Adrenal gland (tissue), 12 donors: Measurements from ENCODE around the gene LRIF1. TPM values are rescaled to one million over a fixed set of nuclear protein-coding genes. Genes with fewer than 3 reads are reported as not detected.

Source experiments
- DNase-seq, 7 donors: peaks; one replicate each; pipeline ENCODE4 v3.0.0-alpha.2; 2019 to 2020
- H3K27ac ChIP-seq, 5 donors: fragments of 200-600 bp; sonication (generic) in 4 of 5; 1 replicate in 3 of 5; 2 replicates in 2 of 5; pipeline versions ENCODE4 v1.5.1 to v1.8.0; 2016 to 2020; ENCODE audit warnings: mild to moderate bottlenecking in 1 of 5
- H3K27me3 ChIP-seq: fragments of 200-600 bp; 2 replicates; pipeline ENCODE4 v1.8.0; 2021
- H3K36me3 ChIP-seq, 2 donors: fragments of 200-600 bp; replicated peaks in 1 of 2; 1 replicate in 1 of 2; 2 replicates in 1 of 2; pipeline versions ENCODE4 v1.5.1 to v1.8.0; 2018 to 2022
- H3K4me1 ChIP-seq, 2 donors: fragments of 200-600 bp; replicated peaks in 1 of 2; 1 replicate in 1 of 2; 2 replicates in 1 of 2; pipeline versions ENCODE4 v1.5.1 to v1.8.0; 2018 to 2021
- H3K4me3 ChIP-seq, 4 donors: fragments of 200-600 bp; sonication (generic) in 3 of 4; one replicate each; pipeline ENCODE4 v1.5.1; 2016 to 2018
- H3K9me3 ChIP-seq, 3 donors: fragments of 200-600 bp; sonication (generic) in 1 of 3; replicated peaks in 1 of 3; 1 replicate in 2 of 3; 2 replicates in 1 of 3; pipeline versions ENCODE4 v1.5.1 to v1.8.0; 2016 to 2021
- CTCF ChIP-seq, 6 experiments: fragments of 450-650 bp in 4 of 6; fragments of 200-600 bp in 2 of 6; sonication (generic) in 1 of 6; IDR thresholded peaks; 1 replicate in 5 of 6; 2 replicates in 1 of 6; pipeline versions ENCODE4 v1.5.1 to v1.8.0; 2016 to 2021; ENCODE audit warnings: antibody characterized with exemption in 6 of 6, mild to moderate bottlenecking in 2 of 6, moderate library complexity in 1 of 6
- POLR2A ChIP-seq, 2 donors: fragments of 450-650 bp; IDR thresholded peaks; one replicate each; pipeline ENCODE4 v1.6.1; 2017; ENCODE audit warnings: antibody characterized with exemption in 2 of 2, mild to moderate bottlenecking in 2 of 2, moderate library complexity in 1 of 2
- WGBS, 4 donors: extraction: QIAGEN DNeasy Blood & Tissue Kit in 2 of 4; methylation state at CpG; one replicate each; pipeline versions ENCODE4 v1.1.5 to v1.1.7; 2013 to 2017; 5-methylcytosine and 5-hydroxymethylcytosine counted together
- intact Hi-C, 2 donors: fragments of 100-400 bp; cut with DNase I; formaldehyde crosslinking; loops; one replicate each; pipeline versions ENCODE4 v1.14.1 to v1.15.0; 2022 to 2023
- polyA plus RNA-seq, 3 donors: library from polyadenylated mRNA; stranded (reverse); fragments of 200-250 nt in 2 of 3; fragments of 350-450 nt in 1 of 3; fragmentation: Illumina TruSeq in 1 of 3; extraction: RNeasy Lipid Tissue Mini Kit (QIAGEN cat#74804) in 1 of 3; gene quantifications; one replicate each; pipeline ENCODE4 v1.2.3, GENCODE V29; 2013 to 2014
- total RNA-seq, 9 donors: library from RNA; depleted of rRNA in 4 of 9; stranded (reverse); fragments of >200 nt in 4 of 9; fragments of 120-200 nt in 1 of 9; fragmentation: NEBNext Ultra II Directional in 1 of 9; extraction: Animal tissue kit (Norgen Biotek cat#: 25700) in 1 of 9; gene quantifications; one replicate each; pipeline versions ENCODE4 v1.1.0 to v1.2.4, GENCODE V29; 2013 to 2023
- donor health status: healthy with polysubstance abuse.
- donor health status: Bipolar disorder and iron deficiency.
- donor health status: DM: yes; HTN: yes; CAD: no.
- donor health status: DM: no; HTN: no; CAD: no.
- donor health status: DM: no; HTN: no; CAD: no.
- donor health status: DM: yes; HTN: yes; CAD: no.

The LRIF1 gene
- total and polyA plus RNA-seq, 12 donors, result 5.8 to 20.5 (median 9.1) TPM

DNA sequence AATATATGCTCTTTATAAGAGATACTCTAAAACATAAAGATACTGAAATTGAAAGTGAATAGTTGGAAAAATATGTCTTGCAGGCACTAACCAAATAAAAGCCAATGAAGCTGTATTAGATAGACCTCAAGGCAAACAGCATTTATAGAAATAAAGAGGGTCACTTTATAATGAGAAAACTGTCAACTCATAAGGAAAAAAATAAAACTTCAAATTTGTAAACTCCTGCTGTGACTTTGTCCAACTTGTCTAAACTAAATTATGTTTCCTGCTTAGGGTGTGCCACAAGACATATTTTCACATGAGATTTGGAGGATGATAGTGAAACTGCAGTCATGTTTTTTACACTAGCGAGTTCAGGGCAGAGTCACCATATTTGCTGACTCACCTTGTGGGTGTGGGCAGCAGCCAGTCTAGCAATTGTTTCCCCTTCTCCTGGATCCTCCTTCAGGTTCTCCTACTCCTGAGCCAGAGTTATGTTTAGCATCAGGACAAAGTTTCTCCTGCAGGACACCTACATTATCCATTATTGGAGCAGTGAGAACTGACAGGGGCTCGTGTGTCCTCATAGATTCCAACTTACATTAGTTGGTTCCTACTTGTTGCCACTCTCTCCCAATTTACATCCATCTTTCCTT is 46.9 kb downstream of the LRIF1 start:
- intact Hi-C loops, result no loop called here
- Histone ChIP-seq H3K4me1 (no peaks in the 10 kb centered on the region), H3K27ac (no peak overlapping the region), H3K27me3 (no peaks in the 10 kb centered on the region), H3K36me3 (no peaks in the 10 kb centered on the region), H3K4me3 (no peak overlapping the region), H3K9me3 (no peaks in the 10 kb centered on the region)
- DNase-seq, result no peak
- WGBS, 4 donors, result 30 to 40% (median 36%) methylated on average over 2 of the region's 2 CpGs
- TF ChIP-seq POLR2A (IDR thresholded peaks at IDR 0.05) (no peak), CTCF (IDR thresholded peaks at IDR 0.05) (no peak)

DNA sequence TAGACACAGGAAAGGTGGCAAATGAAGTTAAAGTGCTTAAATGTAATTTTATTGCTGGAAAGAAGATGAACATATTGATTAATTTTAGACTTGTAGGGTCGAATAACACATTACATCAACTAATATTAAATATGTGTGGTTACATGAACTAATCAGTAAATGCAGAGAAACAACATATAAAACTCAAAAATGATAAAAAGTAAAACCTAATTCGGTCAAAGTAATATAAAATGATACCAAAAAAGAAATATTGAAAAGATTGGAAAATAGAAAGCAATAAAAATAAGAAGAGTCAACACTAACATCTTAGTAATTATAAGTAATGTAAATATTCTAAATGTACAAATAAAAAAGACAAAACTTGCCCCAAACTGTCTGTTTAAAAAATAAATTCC is 47.5 kb downstream of the LRIF1 start:
- no peak for DNase-seq
- intact Hi-C loops, result no loop called here
- H3K36me3 ChIP-seq, result no peaks in the 10 kb centered on the region
- no peak overlapping the region for H3K4me3 ChIP-seq
- no peaks in the 10 kb centered on the region for H3K9me3 ChIP-seq
- WGBS, 4 donors, result 72 to 86% (median 74%) methylated on average over 2 of the region's 2 CpGs
- TF ChIP-seq CTCF (IDR thresholded peaks at IDR 0.05) (no peak), POLR2A (IDR thresholded peaks at IDR 0.05) (no peak)
- no peaks in the 10 kb centered on the region for H3K27me3 ChIP-seq
- no peak overlapping the region for H3K27ac ChIP-seq
- no peaks in the 10 kb centered on the region for H3K4me1 ChIP-seq

- no peak for DNase-seq
- Histone ChIP-seq H3K4me3 (no peak overlapping the region), H3K4me1 (no peaks in the 10 kb centered on the region), H3K27me3 (no peaks in the 10 kb centered on the region), H3K36me3 (no peaks in the 10 kb centered on the region), H3K9me3 (no peaks in the 10 kb centered on the region), H3K27ac (no peak overlapping the region)
- intact Hi-C loops, result no loop called here
- WGBS, 4 donors, result 62 to 73% (median 72%) methylated on average over 2 of the region's 2 CpGs
- TF ChIP-seq CTCF (IDR thresholded peaks at IDR 0.05) (no peak), POLR2A (IDR thresholded peaks at IDR 0.05) (no peak)
These were observed 47.9 kb downstream of the LRIF1 start for GRCh38 chr1:110915804-110916203.

- Histone ChIP-seq H3K4me1 (no peaks in the 10 kb centered on the region), H3K27me3 (no peaks in the 10 kb centered on the region), H3K36me3 (no peaks in the 10 kb centered on the region), H3K27ac (no peak overlapping the region), H3K9me3 (no peaks in the 10 kb centered on the region), H3K4me3 (no peak overlapping the region)
- intact Hi-C loops, result no loop called here
- 79 to 89% (median 87%) methylated on average over 3 of the region's 3 CpGs for WGBS, 4 donors
- no peak for DNase-seq
- TF ChIP-seq CTCF (IDR thresholded peaks at IDR 0.05) (no peak), POLR2A (IDR thresholded peaks at IDR 0.05) (no peak)
These were observed 49.0 kb downstream of the LRIF1 start for GRCh38 chr1:110914676-110915075.
